Inflammatory macrophage (primary cell): ENCODE results near the gene IQGAP2.

ENCODE experiments used
- DNase-seq, 2 donors: peaks; one replicate each; pipeline ENCODE4 v3.0.0-alpha.2; 2020 to 2022

The IQGAP2 gene

DNA sequence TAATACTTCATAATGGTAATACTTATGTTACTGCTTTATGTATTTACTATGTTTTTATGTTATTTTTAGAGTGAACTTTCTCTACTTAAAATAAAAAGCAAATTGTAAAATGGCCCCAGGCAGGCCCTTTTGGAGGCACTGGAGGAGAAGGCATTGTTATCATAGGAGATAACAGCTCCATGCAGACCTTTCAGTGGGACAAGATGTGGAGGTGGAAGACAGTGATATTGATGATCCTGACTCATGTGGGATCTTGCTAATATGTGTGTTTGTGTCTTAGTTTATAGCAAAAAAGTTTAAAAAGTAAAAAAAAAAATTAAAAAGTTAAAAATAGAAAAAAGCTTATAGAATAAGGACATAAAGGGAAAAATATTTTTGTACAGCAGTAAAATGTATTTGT lies 74.5 kb downstream of the IQGAP2 start:
- DNase-seq = no peak

DNA sequence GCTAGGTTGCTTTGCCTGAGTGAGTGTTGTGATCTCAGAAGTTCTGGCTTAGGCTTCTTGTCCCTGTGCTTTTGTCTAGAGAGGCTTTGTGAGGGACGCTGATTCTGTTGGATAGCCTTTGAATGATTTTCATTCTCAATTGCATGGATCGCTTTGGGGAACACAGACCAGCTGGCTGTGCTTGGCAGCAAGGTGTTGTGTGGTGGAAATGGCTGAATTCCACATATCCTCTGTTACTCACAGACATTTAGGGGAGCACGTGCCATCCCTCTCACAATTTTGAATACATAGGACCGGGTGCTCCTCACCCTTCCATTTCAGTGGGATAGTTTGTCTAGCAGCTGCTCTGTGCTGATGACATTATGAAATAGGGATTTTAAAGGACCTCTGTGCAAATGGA lies 76.2 kb downstream of the IQGAP2 start:
- no peak for DNase-seq

DNA sequence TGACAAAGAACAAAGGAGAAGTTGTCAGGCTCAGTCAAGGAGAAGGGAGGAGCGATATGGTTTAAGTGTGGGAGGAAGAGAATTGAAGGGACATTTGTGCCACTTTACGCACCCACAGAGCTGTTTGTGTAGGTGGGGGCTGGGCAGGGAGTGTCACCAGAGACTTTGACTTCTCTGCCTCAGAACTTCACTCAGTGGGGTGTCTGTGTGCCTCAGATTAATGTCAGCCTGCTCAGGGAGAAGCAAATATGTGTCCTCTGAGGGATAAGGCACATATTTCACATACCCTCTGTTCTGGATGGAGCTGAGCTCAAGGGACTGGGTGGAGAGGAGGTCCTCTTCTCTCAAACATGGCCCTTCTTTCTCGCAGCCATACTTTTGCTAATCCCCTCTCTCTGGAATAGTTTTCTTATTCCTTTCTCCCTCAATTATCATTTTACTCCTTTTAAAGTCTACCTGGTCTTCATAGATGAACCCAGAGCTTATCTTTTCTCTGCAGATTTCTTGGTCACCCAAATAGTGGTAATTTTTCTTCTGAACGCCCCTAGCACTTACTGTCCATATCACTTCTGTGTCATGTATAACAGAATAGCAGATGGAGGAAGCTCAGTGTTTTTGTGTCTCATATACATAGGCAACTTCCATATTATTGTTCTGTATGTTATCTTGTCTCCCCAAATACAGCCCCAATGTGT lies 77.0 kb downstream of the IQGAP2 start:
- DNase-seq = peak; percentile 69 to 87

DNA sequence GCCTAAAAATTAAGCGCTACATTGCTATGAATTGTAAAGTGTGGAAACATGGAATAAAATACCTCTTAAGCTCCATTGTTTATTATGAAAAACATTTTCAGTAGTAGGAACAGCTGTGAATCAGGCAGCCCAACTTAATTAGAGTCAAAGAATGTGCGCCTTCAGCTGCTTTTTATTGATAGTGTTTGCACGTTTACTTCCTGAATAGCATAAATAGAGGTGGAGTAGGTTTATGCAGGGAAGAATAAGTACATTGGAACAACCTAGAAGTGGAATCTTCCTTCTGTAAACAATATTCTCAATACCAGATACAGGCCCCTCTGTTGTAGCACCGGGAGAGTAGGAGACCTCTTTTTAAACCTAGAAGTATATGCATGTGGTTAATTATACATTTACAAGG lies 79.9 kb downstream of the IQGAP2 start:
- DNase-seq = no peak

DNA sequence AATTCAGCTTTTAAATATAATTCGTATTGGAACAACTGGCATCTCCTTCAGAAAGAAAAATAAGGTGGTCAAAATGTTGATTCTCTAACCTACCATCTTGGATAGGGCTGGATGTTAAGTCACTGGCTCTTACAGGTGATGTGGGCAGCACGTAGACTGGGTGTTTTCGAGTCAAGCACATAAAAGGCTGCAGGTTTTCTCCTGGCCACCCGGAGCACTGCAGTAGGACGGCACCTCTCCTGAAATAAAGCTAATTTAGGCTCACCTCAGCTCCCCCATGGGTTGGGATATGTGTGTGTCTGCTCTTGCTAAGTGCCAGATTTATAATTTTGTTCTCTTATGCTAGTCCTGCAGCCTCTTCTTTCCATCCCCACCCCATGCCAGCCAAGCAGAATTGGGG lies 80.3 kb downstream of the IQGAP2 start:
- no peak for DNase-seq

DNA sequence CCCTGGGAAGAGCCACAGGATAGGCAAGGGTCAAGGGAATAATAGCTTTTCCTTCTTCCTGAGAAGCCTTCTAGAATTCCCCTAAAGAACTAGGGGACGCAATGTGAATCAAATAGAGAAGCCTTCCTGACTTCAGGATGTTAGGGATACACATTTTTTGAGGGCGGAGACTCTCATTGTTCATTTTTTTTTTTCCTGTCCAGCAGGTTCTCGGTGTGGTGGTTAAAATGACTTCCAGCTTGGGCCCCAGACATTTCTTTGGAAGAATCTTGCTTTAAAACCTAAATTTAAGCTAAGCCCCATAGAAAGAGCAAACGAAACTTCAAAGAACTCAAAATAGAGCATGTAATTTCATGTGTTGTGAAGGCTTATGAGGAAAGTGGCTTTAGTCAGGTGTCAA lies 80.8 kb downstream of the IQGAP2 start:
- no peak for DNase-seq

DNA sequence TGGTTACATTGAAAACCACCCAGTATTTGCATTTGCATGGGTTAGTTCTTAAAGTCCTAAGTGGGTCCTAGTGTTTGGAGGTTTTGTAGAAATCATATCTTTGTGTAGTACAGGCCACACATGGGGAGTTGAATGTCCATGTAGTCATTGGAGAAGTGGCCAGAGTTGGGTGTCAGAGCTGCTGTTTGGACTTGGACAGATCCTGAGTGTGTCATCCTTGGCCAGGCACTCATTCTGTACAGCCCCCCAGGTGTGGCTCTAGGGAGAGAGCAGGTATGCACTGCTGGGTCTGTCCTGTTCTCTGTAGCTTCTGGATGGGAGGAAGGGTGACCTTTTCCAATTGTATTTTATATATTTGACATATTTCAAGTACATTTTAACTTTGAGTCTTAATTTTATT lies 82.4 kb downstream of the IQGAP2 start:
- no peak for DNase-seq

DNA sequence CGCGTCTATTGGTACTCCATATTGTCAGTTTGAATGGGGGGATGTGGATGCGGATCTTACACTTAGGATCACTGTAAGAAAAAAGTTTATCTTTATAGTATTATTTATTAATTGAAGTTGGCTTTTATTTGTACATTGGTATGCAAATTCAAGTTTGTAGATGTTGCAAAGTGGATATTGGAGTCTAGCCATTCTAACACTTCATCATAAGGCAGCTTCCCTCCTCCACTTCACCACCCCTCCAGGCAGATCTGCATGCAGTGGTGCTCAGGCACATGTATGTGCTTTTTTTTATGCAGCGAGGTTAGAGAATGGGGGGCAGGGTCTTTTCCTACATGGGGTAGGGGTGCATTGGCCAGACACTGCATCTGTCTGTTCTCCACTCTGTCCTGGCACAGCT lies 84.3 kb downstream of the IQGAP2 start:
- no peak for DNase-seq

DNA sequence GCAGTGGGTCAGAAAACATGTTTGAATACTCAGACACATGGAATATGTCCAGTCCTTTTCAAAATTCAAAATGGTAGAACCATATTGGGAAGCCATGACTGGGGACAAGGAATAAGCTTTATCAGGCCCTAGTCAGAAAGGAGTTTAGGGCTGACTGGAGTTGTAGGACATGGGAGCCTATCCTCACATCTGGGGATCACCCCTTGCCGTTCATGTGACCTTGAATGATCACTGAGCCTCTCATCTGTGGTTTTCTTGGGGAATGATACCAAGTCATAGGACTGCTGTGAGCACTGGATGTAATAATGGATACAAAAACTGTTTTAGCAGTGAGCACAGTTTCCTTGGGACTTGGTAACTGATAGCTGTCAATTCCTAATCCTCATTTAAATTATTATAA lies 84.7 kb downstream of the IQGAP2 start:
- DNase-seq = peak; percentile 38 to 45

DNA sequence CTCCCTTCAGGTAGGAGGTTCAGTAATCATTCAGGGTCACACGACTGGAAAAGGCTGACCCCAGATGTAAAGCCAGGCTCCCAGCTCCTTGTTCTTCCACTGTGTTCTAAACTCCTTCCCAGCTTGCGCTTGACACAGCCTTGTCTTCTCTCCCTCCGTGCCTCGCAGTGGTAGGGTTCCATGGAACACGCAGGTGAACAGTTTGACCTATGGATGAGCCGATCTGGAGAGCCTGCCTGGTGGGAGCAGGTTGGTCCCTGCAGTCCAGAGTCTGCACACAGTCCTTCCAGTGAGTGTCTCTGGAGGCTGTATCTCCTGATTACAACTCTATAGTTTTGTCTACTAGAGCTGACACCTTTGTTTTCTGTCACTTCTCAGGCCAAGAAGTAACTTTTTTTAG lies 85.9 kb downstream of the IQGAP2 start:
- no peak for DNase-seq

DNA sequence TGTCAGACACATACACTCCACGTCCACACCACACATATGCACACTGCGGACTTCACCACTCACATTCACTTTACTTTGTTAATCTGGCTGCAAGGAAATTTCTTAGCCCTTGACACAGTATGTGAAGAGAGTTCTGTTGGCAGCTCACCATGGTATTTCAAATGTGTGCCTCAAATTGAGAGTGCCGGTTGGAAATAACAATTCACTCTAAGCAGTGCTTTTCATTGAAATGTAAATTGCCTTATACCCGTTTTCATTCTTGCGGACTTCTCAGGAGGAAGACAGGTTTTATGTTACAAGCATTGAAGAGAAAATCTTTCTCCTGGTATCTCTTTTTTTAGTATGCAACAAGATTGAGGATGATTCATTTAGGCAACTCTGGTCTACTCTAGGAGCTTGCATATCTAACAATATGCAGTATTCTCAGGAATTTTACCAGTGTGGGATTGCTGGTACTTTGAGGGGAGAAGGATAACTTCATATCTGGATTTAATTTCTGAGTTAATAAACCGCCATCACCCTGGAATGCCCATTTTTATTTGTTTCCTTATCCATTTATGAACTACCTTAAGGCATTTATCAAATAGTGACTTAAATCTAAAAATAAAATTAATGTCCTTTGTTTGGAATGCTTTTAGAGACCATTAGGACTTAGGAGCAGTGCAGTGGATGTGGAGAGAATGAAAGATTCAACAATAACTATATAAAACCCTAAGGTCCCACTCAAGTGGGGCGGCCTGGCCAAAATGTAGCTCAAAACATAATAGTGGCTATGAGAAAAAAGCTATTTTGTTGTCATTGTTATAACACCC lies 87.0 kb downstream of the IQGAP2 start:
- no peak for DNase-seq

DNA sequence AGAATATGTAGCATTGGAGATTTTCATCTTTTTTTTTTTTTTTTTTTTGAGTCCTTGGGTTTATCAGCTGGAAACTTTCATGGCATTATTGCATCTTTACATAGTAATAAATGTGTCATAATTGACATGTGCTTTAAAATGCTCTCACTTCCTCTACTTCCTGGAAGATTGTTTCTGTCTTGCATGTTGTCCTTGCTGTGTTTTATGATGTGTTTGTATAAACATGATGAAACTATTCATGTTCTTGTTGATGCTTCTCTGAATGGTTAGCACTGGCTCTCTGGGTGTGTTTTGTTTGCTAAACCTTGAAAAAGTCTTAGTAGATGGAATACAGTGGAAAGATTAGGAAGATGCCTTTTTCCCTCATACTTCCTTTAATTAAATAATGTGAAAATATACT lies 87.9 kb downstream of the IQGAP2 start:
- DNase-seq = peak in 1 of 2 donors; percentile 37

DNA sequence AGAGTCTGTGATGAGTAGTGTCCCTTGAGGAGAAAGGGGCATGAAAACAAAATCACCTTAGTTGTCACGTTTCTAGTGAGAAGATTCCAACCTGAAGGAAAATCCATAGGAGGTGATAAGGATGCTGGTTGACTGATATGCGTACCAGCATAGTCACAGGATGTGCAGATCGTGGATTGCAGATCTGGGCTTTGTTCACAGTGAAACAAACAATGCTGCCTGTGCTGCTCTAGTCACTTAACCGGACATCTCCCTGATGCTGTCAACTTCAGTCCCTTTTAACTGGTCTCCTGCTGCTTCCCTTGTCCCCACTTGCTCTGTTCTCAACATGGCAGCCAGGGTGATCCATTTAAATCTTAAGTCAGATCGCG lies 89.7 kb downstream of the IQGAP2 start:
- no peak for DNase-seq

DNA sequence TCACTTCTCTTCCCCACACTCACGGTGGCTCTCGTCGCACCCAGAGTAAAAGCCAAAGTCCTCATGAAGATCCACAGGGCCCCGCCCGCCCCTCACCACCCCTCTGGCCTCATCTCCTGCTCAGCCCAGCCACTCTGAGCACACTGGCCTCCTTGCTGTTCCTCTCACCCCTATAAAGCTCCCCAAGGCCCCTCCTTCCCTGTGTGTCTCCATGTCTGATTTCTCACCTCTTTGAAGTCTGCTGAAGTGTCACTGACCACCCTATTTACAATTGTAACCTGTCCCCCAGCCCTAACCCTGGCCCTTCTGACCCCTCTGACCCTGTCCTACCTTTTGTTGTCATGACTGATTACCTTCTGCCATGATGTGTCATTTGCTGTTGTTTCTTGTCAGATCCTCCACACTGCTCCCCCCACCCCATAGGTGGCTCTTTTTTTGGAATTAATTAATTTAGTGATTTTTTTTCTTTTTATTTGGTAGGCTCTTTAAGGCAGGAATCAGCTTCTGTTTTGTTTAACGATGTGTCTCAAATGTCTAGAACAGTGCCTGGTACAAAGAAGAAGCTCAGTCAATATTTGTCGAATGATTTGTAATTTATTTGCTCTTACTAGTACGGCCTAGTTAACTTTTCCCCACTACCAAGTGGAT lies 90.2 kb downstream of the IQGAP2 start:
- no peak for DNase-seq

DNA sequence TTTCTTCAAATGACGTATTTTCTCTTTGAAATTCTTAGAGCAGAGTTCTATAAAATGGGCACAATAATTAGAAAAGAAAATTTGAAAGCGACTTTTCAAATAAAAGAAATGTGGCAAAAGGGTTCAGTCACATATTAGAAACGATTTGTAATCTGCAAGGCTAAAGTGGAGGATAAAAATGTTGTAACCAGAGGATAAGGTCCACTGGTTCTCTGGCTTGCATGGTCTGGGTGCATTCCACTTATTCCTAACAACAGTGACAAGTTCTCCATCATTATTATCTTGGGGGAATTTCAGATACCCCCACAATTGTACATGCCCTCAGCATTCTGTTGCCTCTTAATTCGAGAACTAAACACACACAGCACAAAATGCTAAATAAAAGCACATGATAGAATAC lies 91.1 kb downstream of the IQGAP2 start:
- DNase-seq = no peak

DNA sequence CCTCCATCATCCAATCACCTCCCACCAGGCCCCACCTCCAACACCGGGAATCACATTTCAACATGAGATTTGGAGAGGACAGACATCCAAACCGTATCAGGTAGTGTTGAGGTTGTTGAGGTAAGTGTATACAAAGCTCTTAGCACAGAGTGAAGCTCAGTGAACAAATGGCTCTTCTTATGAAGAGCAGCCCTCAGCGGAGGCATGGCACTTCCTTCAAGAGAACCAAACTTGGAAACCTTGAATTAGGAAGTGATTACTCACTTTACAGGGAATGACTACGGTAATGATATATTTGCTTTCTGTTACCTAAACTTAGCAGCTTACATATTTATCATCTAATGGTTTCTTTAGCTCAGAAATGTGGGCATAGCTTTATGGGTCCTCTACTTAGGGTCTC lies 92.8 kb downstream of the IQGAP2 start:
- peak; percentile 30 to 36 for DNase-seq

DNA sequence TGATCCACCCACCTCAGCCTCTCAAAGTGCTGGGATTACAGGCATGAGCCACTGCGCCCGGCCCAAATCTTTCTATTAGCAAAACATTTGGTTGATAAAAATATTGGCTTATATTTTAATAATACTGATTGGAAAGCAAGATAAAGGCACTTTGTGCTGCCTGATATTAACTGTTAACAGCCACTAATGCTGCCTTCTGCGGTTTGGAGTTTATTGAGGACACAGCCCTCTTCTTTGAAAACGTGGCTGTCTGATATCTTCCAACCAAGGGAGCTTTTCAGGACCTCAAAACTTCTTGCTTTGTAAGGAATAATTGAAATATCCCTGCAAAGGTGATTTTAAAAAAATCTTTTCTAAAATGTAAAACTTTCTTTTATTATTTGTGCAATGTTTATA lies 94.0 kb downstream of the IQGAP2 start:
- DNase-seq = no peak

DNA sequence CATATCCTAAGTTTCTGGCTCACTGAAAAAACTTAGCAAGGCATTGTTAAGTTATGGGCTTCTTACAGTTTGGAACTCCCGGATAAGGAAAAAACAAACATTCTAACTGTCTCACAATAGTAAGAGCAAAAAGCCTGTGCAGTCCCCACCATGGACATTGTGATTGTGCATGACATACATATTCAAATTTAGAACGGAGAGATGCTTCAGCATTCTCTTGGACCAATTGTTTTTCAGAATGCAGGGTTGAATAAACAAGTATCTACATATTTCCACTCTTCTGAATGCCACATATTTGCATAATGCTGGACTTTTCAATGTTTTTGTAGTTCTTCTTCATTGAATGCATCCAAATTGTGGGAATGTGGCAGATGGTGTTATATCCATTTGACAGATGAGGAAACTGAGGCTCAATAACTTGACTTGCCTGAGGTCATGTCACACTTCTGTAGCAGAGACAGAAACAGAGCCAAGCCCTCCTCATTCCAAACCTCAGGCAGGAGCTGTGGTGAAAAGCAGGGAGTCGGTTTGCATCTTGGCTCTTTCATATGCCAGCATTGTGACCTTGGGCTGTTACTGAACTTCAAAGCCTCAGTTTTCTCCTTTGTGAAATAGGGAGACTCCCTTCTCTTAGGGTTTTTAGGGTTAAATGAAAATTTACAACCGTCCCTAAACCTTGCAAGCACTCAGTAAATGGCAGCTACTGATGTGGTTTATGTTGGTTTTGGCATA lies 95.1 kb downstream of the IQGAP2 start:
- DNase-seq = no peak

DNA sequence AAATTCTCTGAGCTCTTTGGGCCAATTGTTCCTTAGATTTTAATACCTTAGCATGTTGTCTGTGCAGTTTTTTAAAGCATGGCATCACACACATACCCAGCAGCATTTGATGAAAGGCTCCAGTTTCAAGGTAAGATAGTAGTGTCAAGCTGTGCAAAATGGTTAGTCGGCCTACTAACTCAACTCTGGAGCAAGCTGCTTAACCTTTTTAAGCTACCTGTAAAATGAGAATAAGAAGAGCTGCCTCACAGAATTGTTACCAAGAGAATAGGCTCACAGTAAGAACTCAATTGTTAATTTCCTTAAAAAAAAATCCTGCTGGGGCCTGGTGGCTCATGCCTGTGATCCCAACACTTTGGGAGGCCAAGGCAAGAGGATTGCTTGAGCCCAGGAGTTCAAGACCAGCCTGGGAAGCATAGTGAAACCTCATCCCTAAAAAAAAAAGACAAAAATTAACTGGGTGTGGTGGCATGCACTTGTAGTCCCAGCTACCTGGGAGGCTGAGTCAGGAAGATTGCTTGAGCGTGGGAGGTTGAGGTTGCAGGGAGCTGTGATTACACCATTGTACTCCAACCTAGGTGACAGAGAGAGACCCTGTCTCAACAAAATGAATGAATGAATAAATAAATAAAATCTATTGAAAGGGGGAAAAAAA lies 96.5 kb downstream of the IQGAP2 start:
- no peak for DNase-seq

DNA sequence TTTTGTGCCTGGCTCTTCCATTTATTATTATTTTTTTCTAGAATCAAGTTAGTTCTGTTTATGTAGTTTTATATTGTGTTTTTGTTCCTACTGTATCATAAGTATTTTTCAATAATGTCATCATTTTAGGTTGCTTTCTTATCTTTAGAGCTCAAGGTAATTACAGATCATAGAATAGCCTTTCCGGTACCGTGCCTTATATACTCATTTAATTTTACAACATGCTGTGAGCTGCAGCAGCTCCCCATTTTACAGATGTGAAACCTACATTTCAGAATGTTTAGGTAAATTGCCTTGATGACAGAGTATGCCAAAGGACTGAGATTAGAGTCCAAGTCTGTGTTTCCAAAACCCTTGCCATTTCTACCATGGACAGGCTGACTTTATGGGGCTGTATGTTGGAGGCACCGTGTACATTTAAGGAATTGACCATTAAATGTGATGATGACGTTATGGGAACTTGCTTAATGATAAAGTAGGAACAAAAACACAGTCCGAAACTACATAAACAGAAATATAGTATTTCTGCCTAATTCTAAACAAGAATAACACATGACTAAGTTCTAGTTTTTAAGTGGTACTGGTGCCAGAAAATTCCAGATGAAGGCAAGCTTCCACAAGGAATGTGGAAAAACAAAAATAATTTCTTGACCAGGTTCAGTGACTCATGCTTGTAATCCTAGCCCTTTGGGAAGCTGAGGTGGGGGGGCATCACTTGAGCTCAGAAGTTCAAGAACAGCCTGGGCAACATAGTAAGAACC lies 97.7 kb downstream of the IQGAP2 start:
- peak; percentile 11 to 55 for DNase-seq

DNA sequence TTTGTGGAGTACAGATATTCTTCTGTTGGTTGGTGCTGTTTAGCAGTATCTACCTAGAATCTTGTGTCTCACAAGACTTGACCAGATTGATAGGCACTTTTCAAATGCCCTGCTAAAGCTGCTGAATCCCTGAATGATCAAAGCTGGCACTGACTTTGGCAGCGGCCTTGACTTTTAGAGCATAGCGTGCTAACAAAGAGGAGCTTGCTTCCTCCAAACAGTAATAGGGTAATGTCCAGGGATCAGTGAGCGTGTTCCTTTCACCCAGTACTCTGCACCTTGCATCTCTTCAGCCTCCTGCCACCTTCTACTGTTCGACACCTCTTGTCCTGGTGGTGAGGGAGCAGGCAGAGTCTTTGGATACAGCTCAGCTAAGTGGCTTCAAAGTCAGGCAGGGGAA lies 100.8 kb downstream of the IQGAP2 start:
- DNase-seq = no peak
